Stimulated activated naive B cell treated with anti-CD40 and anti-IgM and Interleukin-4, amounts not matched to agents 10 μg/mL and 1 μg/mL and 100 μg/mL, for 72 hours (primary cell): ENCODE results near the gene PLOD3.

Source experiments
- ATAC-seq, 2 donors: fragments of 150-1000 bp; cut with Tn5 transposase; replicated peaks; 2 replicates each; pipeline ENCODE4 v1.10.0; 2021; ENCODE audit warnings: moderate library complexity in 1 of 2
- DNase-seq: peaks from one replicate; pipeline ENCODE4 v3.0.0; 2021
- H3K27ac Mint-ChIP-seq: one replicate; pipeline ENCODE4 v1.8.0; 2022; ENCODE audit warnings: mild to moderate bottlenecking, mixed read lengths
- H3K27me3 Mint-ChIP-seq, 2 donors: one replicate each; pipeline ENCODE4 v1.8.0; 2022; ENCODE audit warnings: mixed read lengths in 2 of 2
- H3K36me3 Mint-ChIP-seq, 2 donors: one replicate each; pipeline ENCODE4 v1.8.0; 2022; ENCODE audit warnings: mixed read lengths in 2 of 2, mild to moderate bottlenecking in 1 of 2
- H3K4me1 Mint-ChIP-seq, 2 donors: one replicate each; pipeline ENCODE4 v1.8.0; 2022; ENCODE audit warnings: mixed read lengths in 2 of 2, mild to moderate bottlenecking in 1 of 2
- H3K4me3 Mint-ChIP-seq, 2 donors: one replicate each; pipeline ENCODE4 v1.8.0; 2022; ENCODE audit warnings: mild to moderate bottlenecking in 2 of 2, mixed read lengths in 2 of 2, moderate library complexity in 1 of 2
- H3K9me3 Mint-ChIP-seq, 2 donors: one replicate each; pipeline ENCODE4 v1.8.0; 2022; ENCODE audit warnings: mixed read lengths in 2 of 2, mild to moderate bottlenecking in 1 of 2

The PLOD3 gene

GRCh38 chr7:101233907-101234547, 16.6 kb upstream of the PLOD3 start:
- no peak overlapping the region for H3K27ac Mint-ChIP-seq
- H3K27me3 Mint-ChIP-seq = no peaks in the 10 kb centered on the region
- peaks cover 42 to 50% of the 10 kb centered on the region in 2 donors for H3K36me3 Mint-ChIP-seq
- ATAC-seq = no peak
- peaks cover 9 to 27% of the 10 kb centered on the region in 2 donors for H3K4me1 Mint-ChIP-seq
- no peak for DNase-seq
- H3K4me3 Mint-ChIP-seq = no peak overlapping the region
- H3K9me3 Mint-ChIP-seq = no peaks in the 10 kb centered on the region

GRCh38 chr7:101232141-101232850, 14.9 kb upstream of the PLOD3 start:
- no peaks in the 10 kb centered on the region for H3K9me3 Mint-ChIP-seq
- no peak for DNase-seq
- no peak overlapping the region for H3K4me3 Mint-ChIP-seq
- H3K36me3 Mint-ChIP-seq = peaks cover 36 to 43% of the 10 kb centered on the region in 2 donors
- no peak overlapping the region for H3K27ac Mint-ChIP-seq
- peaks cover 3 to 13% of the 10 kb centered on the region in 2 donors for H3K4me1 Mint-ChIP-seq
- H3K27me3 Mint-ChIP-seq = no peaks in the 10 kb centered on the region
- no peak for ATAC-seq

GRCh38 chr7:101231644-101232043, 14.3 kb upstream of the PLOD3 start:
- ATAC-seq = no peak
- no peaks in the 10 kb centered on the region for H3K27me3 Mint-ChIP-seq
- no peak for DNase-seq
- H3K4me3 Mint-ChIP-seq = no peak overlapping the region
- peaks cover 3 to 13% of the 10 kb centered on the region in 2 donors for H3K4me1 Mint-ChIP-seq
- no peak overlapping the region for H3K27ac Mint-ChIP-seq
- H3K36me3 Mint-ChIP-seq = peaks cover 39 to 43% of the 10 kb centered on the region in 2 donors
- H3K9me3 Mint-ChIP-seq = no peaks in the 10 kb centered on the region

DNA sequence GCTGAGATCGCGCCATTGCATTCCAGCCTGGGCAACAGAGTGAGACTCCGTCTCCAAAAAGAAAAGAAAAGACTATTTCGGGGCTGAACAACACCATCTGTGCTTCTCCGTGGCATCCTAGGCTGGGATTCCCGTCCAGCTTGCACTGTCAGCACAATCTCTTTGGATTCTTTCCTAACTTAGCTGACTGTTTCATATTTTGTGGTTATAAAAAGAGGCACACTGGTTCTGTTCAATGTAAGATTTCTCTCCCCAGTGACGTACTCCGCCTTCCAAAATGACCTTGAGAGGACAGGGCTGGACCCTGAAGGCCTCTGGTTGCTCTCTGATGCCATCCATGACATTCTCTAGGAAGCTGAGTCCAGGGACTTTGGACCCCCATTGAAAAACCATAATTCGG, 9.3 kb upstream of the PLOD3 start:
- Mint-ChIP-seq H3K4me1 (peaks cover 11 to 26% of the 10 kb centered on the region in 2 donors), H3K36me3 (peaks cover 56 to 66% of the 10 kb centered on the region in 2 donors), H3K27ac (no peak overlapping the region), H3K4me3 (no peak overlapping the region), H3K9me3 (no peaks in the 10 kb centered on the region), H3K27me3 (no peaks in the 10 kb centered on the region)
- DNase-seq (no peak), ATAC-seq (no peak)

DNA sequence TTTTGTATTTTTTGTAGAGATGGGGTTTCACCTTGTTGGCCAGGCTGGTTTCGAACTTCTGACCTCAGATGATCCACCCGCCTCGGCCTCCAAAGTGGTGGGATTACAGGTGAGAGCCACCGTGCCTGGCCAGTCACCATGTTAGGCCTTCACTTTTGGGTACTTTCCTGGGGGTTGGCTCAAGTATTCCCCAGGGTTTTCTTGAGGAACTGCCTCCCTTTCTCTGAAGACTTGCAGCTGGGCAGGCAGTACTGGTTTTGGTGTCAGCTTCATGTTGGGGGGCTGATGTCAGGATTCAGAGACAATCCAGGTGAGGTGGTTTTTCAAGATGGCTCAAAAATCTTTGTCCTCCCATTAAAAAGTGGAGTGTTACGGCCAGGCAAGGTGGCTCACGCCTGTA, 8.3 kb upstream of the PLOD3 start:
- H3K4me1 Mint-ChIP-seq = peaks cover 10 to 32% of the 10 kb centered on the region in 2 donors
- ATAC-seq = peak; percentile 50 to 62
- no peaks in the 10 kb centered on the region for H3K27me3 Mint-ChIP-seq
- H3K27ac Mint-ChIP-seq = no peak overlapping the region
- H3K36me3 Mint-ChIP-seq = peaks cover 54 to 66% of the 10 kb centered on the region in 2 donors
- no peaks in the 10 kb centered on the region for H3K9me3 Mint-ChIP-seq
- DNase-seq = no peak
- no peak overlapping the region for H3K4me3 Mint-ChIP-seq

- Mint-ChIP-seq H3K27ac (no peak overlapping the region), H3K36me3 (peaks cover 41 to 57% of the 10 kb centered on the region in 2 donors), H3K9me3 (no peaks in the 10 kb centered on the region), H3K4me3 (no peak overlapping the region), H3K4me1 (peaks cover 15 to 42% of the 10 kb centered on the region in 2 donors), H3K27me3 (no peaks in the 10 kb centered on the region)
- DNase-seq = no peak
- ATAC-seq = no peak
Observed at GRCh38 chr7:101223528-101223927, 6.1 kb upstream of the PLOD3 start.

DNA sequence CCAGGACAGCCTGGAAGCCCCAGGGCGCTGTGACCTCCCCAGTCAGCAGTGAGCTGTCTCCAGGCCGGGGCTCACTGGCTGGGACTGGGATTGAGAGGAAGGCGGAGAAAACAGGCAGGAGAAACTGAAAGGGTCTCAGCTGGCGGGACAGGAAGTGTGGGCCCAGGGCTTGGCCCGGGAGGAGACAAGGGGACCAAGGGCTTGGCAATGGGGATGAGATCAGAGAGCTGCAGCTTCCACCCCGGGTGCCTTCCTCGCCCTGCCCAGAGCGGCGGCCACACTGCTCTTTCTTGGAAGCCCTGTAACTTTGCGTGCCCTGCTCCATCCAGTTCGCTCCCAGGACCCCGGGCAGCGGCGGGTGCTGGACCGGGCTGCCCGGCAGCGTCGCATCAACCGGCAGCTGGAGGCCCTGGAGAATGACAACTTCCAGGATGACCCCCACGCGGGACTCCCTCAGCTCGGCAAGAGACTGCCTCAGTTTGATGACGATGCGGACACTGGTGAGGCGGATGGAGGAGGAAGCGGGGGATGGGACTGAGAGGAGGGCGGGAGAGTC, 5.0 kb upstream of the PLOD3 start:
- ATAC-seq (no peak), DNase-seq (no peak)
- Mint-ChIP-seq H3K9me3 (no peaks in the 10 kb centered on the region), H3K4me3 (no peak overlapping the region), H3K27me3 (no peaks in the 10 kb centered on the region), H3K36me3 (peaks cover 42 to 55% of the 10 kb centered on the region in 2 donors), H3K27ac (no peak overlapping the region), H3K4me1 (peaks cover 15 to 42% of the 10 kb centered on the region in 2 donors)

GRCh38 chr7:101220295-101220694, 2.9 kb upstream of the PLOD3 start:
- no peak overlapping the region for H3K27ac Mint-ChIP-seq
- no peaks in the 10 kb centered on the region for H3K9me3 Mint-ChIP-seq
- ATAC-seq = no peak
- peaks cover 26 to 48% of the 10 kb centered on the region in 2 donors for H3K4me1 Mint-ChIP-seq
- H3K27me3 Mint-ChIP-seq = no peaks in the 10 kb centered on the region
- H3K36me3 Mint-ChIP-seq = peaks cover 36 to 56% of the 10 kb centered on the region in 2 donors
- no peak overlapping the region for H3K4me3 Mint-ChIP-seq
- no peak for DNase-seq

DNA sequence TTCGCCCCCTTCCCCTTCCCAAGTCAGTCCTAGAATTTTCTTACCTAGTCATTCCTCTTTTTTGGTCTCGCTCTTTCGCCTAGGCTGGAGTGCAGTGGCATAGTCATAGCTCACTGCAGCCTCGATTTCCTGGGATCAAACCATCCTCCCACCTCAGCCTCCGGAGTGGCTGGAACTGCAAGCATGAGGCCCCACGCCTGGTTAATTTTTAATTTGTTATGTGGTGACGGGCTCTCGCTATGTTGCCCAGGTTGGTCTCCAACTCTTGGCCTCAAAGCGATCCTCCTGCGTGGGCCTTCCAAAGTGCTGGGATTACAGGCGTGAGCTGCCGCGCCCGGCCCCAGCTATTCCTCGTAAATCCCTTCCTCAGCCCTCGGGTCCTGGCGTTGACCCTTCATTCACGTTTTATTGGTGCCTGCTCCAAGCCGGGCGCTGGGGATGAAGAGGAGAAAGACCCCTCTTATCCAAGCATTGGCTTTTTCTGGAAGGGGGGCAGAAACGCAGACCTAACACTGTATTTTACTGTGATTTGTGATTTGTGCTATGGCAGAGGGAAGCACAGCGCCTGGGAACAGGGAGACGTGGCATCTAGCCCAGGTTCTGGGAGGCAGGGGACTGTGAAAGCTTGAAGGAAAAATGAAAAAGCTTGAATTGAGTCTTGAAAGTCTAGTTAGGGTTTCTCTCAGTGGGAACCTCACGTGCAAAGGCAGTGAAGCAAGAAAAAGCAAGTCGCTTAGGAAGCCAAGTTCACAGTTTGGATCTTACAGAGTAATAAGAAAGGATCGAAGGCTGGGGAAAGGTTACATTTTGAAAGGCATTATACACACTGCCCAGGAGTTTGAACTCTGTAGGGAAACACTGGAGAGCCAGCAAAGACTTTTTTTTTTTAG, 1.1 kb upstream of the PLOD3 start:
- peak; percentile 1 to 12 for ATAC-seq
- H3K27me3 Mint-ChIP-seq = no peaks in the 10 kb centered on the region
- H3K9me3 Mint-ChIP-seq = no peaks in the 10 kb centered on the region
- H3K4me1 Mint-ChIP-seq = peaks cover 26 to 41% of the 10 kb centered on the region in 2 donors
- H3K36me3 Mint-ChIP-seq = peaks cover 32 to 49% of the 10 kb centered on the region in 2 donors
- H3K4me3 Mint-ChIP-seq = peak overlapping the region; percentile 92 to 98
- no peak for DNase-seq
- H3K27ac Mint-ChIP-seq = peak overlapping the region; percentile 96

DNA sequence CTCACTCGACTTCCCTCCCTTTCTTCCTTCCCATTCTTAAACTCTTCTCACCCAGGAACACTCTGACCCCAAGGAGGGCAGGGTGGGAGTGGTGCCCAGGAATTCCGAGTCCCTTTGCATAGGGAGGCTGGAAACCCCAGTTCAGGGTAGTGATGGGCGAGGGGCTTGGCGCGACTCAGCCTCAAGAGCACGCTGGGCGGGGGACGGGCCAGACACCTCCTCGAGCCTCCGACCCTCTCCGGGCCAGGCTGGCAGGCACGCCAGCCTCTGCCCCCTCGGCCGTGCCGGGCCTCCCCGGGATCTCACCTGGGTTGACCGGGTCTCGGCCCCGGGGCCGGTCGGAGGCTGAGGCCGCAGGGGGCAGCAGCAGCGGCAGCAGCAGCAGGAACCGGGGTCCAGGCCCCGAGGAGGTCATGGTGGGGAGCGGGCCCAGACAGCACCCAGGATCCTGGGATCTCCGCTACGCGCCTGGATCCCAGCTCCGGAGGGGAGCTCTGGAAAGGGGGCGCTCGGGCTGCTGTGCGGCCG, 457 bp downstream of the PLOD3 start:
- H3K27me3 Mint-ChIP-seq = no peaks in the 10 kb centered on the region
- peaks cover 25 to 39% of the 10 kb centered on the region in 2 donors for H3K36me3 Mint-ChIP-seq
- H3K4me3 Mint-ChIP-seq = peak overlapping the region; percentile 92 to 98
- ATAC-seq (peak; percentile 16 to 19), DNase-seq (no peak)
- H3K9me3 Mint-ChIP-seq = no peaks in the 10 kb centered on the region
- H3K27ac Mint-ChIP-seq = peak overlapping the region; percentile 96
- peaks cover 23 to 36% of the 10 kb centered on the region in 2 donors for H3K4me1 Mint-ChIP-seq

DNA sequence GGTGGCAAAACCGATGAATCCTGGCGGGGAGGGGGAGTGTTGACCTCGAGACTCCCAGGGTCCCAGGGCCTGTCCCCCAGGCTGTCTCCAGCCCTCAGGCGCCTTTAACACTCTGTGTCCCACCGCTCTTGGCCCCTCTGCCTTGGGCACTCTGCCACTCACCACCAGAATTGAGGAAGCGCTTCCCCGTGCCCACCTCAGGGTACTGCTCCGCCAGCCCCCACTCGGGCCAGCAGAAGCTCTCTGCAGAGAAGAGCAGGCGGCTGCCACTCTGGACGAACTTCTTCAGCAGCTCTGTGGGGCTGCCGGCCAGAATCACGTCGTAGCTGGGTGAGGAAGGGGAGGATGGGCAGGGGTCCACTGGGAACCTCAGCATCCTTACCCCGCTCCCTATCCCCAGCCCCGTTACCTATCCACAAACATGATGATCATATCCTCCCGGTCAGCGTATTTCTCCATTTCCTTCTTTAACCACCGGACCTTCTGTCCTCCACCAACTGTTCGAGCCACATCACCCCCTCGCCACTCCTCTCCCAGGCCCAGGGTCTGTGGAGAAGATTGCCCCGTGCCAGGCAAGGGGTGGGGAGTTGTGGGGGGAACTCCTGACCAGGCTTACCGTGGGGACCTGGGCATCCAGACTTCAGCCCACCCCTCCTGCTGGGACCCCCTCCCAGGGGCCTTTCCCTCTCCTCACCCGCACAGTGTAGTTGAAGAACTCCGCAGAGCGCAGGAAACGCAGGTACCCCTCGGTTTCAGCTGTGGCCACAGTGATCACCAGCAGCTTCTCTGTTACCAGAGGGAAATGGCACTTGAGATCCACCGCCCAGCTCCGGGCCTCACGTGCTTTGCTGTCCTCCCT, 1.2 kb downstream of the PLOD3 start:
- H3K9me3 Mint-ChIP-seq = no peaks in the 10 kb centered on the region
- ATAC-seq (peak in 1 of 2 donors; percentile 4), DNase-seq (no peak)
- peak overlapping the region; percentile 92 to 98 for H3K4me3 Mint-ChIP-seq
- peaks cover 26 to 37% of the 10 kb centered on the region in 2 donors for H3K36me3 Mint-ChIP-seq
- H3K4me1 Mint-ChIP-seq = peaks cover 21 to 29% of the 10 kb centered on the region in 2 donors
- H3K27ac Mint-ChIP-seq = peak overlapping the region; percentile 75
- H3K27me3 Mint-ChIP-seq = no peaks in the 10 kb centered on the region

- Mint-ChIP-seq H3K9me3 (no peaks in the 10 kb centered on the region), H3K27me3 (no peaks in the 10 kb centered on the region), H3K36me3 (peaks cover 48 to 58% of the 10 kb centered on the region in 2 donors), H3K27ac (peak overlapping the region; percentile 14), H3K4me3 (no peak overlapping the region), H3K4me1 (peaks cover 10 to 13% of the 10 kb centered on the region in 2 donors)
- DNase-seq (no peak), ATAC-seq (no peak)
Observed at GRCh38 chr7:101212014-101212413, 5.4 kb downstream of the PLOD3 start.

- Mint-ChIP-seq H3K4me1 (peaks cover 7 to 9% of the 10 kb centered on the region in 2 donors), H3K27ac (no peak overlapping the region), H3K27me3 (no peaks in the 10 kb centered on the region), H3K9me3 (no peaks in the 10 kb centered on the region), H3K36me3 (peaks cover 50 to 60% of the 10 kb centered on the region in 2 donors), H3K4me3 (no peak overlapping the region)
- ATAC-seq = no peak
- DNase-seq = no peak
Observed at GRCh38 chr7:101211501-101211900, 5.9 kb downstream of the PLOD3 start.
